Omental fat pad (tissue), 4 donors: ENCODE measurements around the gene GSE1. TPM values are rescaled to one million over a fixed set of nuclear protein-coding genes. Genes with fewer than 3 reads are reported as not detected.

Experiments
- ATAC-seq: fragments of 150-250 bp; one replicate; pipeline ENCODE4 v1.9.1; 2016; ENCODE audit warnings: mild to moderate bottlenecking, moderate library complexity; ENCODE audit not compliant: low FRiP score
- DNase-seq: peaks from one replicate; pipeline ENCODE4 v3.0.0-alpha.2; 2019; ENCODE audit warnings: low spot score
- total RNA-seq, 4 donors: library from RNA; depleted of rRNA; stranded (reverse); fragments of >200 nt; gene quantifications; one replicate each; pipeline ENCODE4 v1.1.0, GENCODE V29; 2016
- TF ChIP-seq, protein P1 (sequence below), 3 donors: fragments of 450-650 bp; IDR thresholded peaks; one replicate each; pipeline ENCODE4 v1.5.1; 2016 to 2017; ENCODE audit warnings: antibody characterized with exemption in 3 of 3, mild to moderate bottlenecking in 3 of 3, moderate library complexity in 2 of 3

GSE1 gene
- total RNA-seq, 4 donors from 2014 or later, result 50.9 to 181 (median 90.9) TPM

DNA sequence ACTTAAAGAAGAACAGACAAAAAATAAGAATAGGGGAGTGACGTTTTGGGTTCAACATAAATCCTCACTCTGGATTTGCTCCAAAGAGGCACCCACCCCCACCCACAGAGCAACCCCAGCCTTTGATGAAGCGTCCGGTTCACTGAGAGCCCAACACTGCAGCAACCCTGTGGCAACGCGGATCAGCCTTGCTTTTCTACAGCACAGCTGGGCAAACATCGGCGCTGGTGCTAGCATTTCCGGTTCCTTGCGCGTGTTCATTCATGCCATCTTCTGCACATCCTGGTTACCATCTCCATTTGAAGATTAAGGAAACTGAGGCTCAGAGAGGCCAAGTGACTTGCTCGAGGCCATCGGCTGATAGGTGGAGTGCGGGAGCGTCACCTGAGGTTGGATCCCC is 84.3 kb downstream of the GSE1 start:
- ATAC-seq, result no peak
- TF ChIP-seq, protein P1, sequence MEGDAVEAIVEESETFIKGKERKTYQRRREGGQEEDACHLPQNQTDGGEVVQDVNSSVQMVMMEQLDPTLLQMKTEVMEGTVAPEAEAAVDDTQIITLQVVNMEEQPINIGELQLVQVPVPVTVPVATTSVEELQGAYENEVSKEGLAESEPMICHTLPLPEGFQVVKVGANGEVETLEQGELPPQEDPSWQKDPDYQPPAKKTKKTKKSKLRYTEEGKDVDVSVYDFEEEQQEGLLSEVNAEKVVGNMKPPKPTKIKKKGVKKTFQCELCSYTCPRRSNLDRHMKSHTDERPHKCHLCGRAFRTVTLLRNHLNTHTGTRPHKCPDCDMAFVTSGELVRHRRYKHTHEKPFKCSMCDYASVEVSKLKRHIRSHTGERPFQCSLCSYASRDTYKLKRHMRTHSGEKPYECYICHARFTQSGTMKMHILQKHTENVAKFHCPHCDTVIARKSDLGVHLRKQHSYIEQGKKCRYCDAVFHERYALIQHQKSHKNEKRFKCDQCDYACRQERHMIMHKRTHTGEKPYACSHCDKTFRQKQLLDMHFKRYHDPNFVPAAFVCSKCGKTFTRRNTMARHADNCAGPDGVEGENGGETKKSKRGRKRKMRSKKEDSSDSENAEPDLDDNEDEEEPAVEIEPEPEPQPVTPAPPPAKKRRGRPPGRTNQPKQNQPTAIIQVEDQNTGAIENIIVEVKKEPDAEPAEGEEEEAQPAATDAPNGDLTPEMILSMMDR (IDR thresholded peaks at IDR 0.05), result no peak
- DNase-seq, result no peak

DNA sequence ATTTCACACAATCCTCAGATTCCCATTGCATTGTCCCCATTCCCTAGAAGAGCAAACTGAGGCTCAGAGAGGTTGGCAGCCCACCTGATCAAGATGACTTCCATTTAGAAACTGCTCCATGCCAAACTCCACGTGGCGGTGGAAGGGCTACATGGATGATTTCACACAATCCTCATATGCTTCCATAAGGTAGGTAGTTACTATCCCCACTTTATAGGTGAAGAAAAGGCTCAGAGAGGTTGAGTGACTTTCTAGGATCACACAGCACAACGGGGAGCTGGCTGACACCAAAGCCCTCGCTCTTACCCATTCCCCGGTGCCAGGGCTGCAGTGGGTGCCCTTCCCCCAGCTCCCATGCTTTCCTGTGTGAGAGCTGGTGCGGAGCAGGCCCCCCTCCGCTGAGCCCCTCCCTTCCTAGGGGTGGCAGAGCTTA is 85.4 kb downstream of the GSE1 start:
- DNase-seq (no peak), ATAC-seq (no peak)
- TF ChIP-seq, protein P1 (IDR thresholded peaks at IDR 0.05), result no peak

DNA sequence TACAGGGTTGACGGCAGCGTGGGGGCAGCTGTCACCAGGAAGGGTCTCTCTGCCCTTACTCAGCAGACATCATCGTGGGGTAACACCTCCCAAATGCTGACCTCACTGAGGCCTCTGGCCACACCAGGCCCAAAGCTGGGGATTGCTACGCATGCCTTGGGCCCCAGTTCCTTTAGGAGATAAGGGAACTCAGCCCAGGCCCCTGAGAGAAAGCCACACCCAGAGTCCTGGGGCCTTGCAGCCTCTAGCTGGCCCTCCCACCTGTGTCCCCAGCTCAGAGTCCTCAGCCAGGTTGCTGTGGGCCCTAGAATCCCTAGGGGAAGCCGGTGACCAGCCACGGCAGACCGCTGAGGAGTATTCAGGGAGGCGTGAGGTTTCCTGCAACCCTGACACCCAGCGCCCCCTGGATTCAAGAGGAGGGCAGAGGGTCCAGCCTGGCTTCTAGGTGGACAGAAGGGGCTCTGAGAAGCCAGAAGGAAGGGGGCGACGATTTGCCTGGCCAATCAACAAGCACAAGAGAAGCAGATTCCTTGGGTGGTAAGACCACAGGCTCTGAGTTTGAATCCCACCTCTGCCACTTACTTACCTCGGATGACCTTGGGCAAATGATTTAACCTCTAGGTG is 85.9 kb downstream of the GSE1 start:
- DNase-seq (no peak), ATAC-seq (no peak)
- TF ChIP-seq, protein P1 (IDR thresholded peaks at IDR 0.05), result no peak

GRCh38 chr16:85699628-85700027 is 86.5 kb downstream of the GSE1 start:
- TF ChIP-seq, protein P1 (IDR thresholded peaks at IDR 0.05), result no peak
- DNase-seq, result no peak
- no peak for ATAC-seq

GRCh38 chr16:85704011-85704410 is 90.9 kb downstream of the GSE1 start:
- TF ChIP-seq, protein P1 (IDR thresholded peaks at IDR 0.05), result no peak
- ATAC-seq, result no peak

DNA sequence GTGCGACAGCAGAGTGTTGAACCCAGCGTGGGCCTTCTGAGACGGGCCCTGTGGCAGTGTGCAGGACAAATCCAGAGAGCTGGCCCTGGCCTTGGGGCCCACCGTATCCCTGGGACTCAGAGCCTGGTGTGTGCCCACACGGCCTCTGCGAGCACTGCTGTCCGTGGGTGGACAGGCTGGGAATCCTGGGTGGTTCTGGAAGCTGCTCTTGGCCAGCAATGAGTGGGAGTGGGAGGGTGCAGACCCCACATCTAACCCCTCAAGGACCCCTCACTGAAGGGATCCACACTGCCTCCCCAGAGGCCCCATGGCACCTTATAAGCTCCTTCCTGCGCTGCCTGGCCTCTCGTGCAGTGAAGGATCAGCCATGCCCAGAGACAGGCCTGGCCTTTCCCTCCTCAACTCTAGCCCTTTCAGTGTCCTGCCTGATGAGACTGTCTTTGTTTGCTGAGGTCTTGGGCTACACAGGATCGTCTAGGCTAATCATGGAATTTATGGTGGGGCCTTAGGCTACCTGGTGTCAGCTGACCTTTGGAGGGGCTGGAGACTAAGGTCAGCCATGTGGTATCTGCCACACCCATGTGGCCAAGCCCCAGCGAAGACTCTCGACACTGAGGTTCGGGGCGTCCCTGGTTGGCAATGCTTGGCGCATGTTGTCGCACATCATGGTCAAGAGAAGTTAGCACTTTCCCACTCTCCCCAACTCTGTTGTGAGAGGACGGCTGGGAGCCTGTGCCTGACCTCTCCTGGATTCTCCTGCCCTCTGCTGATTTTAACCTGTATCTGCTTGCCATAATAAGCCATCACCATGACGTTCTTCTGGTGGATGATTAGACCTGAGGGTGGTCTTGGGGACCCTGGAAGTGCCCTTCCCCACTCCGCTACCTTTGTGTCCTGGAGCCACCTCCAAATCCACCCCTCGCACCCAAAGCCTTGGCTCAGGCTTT is 92.1 kb downstream of the GSE1 start:
- TF ChIP-seq, protein P1 (IDR thresholded peaks at IDR 0.05), result no peak
- DNase-seq, result no peak
- no peak for ATAC-seq

More at GRCh38 chr16:85704011-85704410, 90.9 kb downstream of the GSE1 start:
- no peak for DNase-seq
